ENCODE data around the gene ERCC4. TPM values are rescaled to one million over a fixed set of nuclear protein-coding genes. Genes with fewer than 3 reads are reported as not detected.

The ERCC4 gene
- total and polyA plus RNA-seq, 2 experiments from 2014 or later: 7.5 to 20.1 TPM

DNA sequence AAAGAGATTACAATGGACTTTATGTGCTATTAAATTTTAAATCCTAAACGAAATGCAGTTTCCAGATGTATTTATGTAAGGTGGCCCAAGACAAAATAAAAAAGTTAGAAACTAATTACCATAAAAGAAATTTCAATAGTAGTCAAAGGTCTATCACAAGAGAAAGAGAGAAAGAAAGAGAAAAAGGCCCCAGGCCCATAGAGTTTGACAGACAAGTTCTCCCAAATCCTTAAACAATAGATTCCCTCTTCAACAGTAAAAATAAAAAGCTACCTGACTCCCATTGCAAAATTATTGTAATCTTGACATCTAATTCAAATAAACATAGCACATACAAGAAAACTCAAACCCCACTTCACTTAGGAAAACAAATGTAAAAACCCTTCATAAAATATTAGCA, 8.6 kb upstream of the ERCC4 start:
- Histone ChIP-seq H3F3A (ENCODE audit: insufficient read depth) (0 out of 2 replicates have a peak, but pooled peaks cover 7% of the 10 kb centered on the region), H3K4me1 (ENCODE audit: insufficient read depth) (peaks cover 7% of the 10 kb centered on the region), H3K27me3 (replicated peaks; ENCODE audit: insufficient read depth) (peaks cover 6% of the 10 kb centered on the region; the same call in 1 of the 2 replicates), H3K27ac (no peak overlapping the region), H3K4me2 (ENCODE audit: unreplicated experiment) (no peak overlapping the region), H3K79me2 (ENCODE audit: insufficient read depth) (no peaks in the 10 kb centered on the region), H3K4me3 (no peak overlapping the region), H3K9ac (no peak overlapping the region), H3K9me2 (ENCODE audit: insufficient read depth) (no peaks in the 10 kb centered on the region), H2AFZ (no peak overlapping the region), H3K36me3 (ENCODE audit: low read depth) (no peaks in the 10 kb centered on the region), H4K20me1 (ENCODE audit: insufficient read depth) (no peaks in the 10 kb centered on the region), H3K9me3 (ENCODE audit: low read depth) (no peaks in the 10 kb centered on the region)
- 23 to 29% methylated on average over 1 of the region's 1 CpG for WGBS, 2 experiments (ENCODE audit: low coverage in 1 of 2, low lambda C conversion rate in 2 of 2, missing lambda C conversion rate in 2 of 2)
- in situ Hi-C loops (cut with MboI): no loop called here
- no peak for DNase-seq
- TF ChIP-seq EZH2phosphoT487 (IDR thresholded peaks at IDR 0.05; ENCODE audit: insufficient read depth, low read depth) (no peak), EZH2 (IDR thresholded peaks at IDR 0.05; ENCODE audit: insufficient read depth, poor library complexity, severe bottlenecking) (no peak)

DNA sequence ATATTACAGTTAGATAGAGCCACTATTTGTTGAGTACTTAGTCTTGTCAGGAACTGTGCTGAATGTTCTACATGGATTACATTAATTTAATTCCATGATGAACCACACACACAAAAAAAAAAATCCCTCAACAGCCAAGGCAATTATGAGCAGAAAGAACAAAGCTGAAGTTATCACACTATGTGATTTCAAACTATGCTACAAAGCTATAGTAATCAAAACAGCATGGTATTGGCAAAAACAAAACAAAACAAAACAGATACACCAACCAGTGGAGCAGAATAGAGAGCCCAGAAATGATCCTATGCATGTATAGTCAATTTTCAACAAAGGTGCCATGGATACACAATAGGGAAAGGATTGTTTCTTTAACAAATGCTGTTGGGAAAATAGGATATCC, 8.1 kb upstream of the ERCC4 start:
- in situ Hi-C loops (cut with MboI): no loop called here
- H4K20me1 ChIP-seq (ENCODE audit: insufficient read depth): no peaks in the 10 kb centered on the region
- no peaks in the 10 kb centered on the region for H3K9me2 ChIP-seq (ENCODE audit: insufficient read depth)
- no peaks in the 10 kb centered on the region for H3K9me3 ChIP-seq (ENCODE audit: low read depth)
- H3K4me1 ChIP-seq (ENCODE audit: insufficient read depth): peaks cover 7% of the 10 kb centered on the region
- H2AFZ ChIP-seq: no peak overlapping the region
- TF ChIP-seq EZH2phosphoT487 (IDR thresholded peaks at IDR 0.05; ENCODE audit: insufficient read depth, low read depth): no peak
- peaks cover 6% of the 10 kb centered on the region; the same call in 1 of the 2 replicates for H3K27me3 ChIP-seq (replicated peaks; ENCODE audit: insufficient read depth)
- H3K79me2 ChIP-seq (ENCODE audit: insufficient read depth): no peaks in the 10 kb centered on the region
- DNase-seq: no peak
- H3K9ac ChIP-seq: no peak overlapping the region
- H3K36me3 ChIP-seq (ENCODE audit: low read depth): no peaks in the 10 kb centered on the region
- no peak overlapping the region for H3K4me2 ChIP-seq (ENCODE audit: unreplicated experiment)
- H3F3A ChIP-seq (ENCODE audit: insufficient read depth): 0 out of 2 replicates have a peak, but pooled peaks cover 7% of the 10 kb centered on the region
- no peak overlapping the region for H3K27ac ChIP-seq
- no peak overlapping the region for H3K4me3 ChIP-seq

DNA sequence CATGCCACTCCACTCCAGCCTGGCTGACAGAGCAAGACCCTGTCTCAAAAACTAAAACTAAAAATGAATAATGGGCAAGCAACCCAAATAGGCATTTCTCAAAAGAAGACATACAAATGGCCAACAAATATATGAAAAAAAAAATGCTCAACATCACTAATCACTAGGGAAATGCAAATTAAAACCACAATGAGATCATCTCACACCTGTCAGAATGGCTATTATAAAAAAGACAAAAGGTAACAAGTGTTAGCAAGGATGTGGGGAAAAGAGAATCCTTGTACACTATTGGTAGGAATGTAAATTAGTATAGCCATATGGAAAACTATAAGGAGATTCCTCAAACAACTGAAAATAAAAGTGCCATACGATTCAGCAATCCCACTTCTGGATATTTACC, 7.1 kb upstream of the ERCC4 start:
- peaks cover 7% of the 10 kb centered on the region for H3K4me1 ChIP-seq (ENCODE audit: insufficient read depth)

DNA sequence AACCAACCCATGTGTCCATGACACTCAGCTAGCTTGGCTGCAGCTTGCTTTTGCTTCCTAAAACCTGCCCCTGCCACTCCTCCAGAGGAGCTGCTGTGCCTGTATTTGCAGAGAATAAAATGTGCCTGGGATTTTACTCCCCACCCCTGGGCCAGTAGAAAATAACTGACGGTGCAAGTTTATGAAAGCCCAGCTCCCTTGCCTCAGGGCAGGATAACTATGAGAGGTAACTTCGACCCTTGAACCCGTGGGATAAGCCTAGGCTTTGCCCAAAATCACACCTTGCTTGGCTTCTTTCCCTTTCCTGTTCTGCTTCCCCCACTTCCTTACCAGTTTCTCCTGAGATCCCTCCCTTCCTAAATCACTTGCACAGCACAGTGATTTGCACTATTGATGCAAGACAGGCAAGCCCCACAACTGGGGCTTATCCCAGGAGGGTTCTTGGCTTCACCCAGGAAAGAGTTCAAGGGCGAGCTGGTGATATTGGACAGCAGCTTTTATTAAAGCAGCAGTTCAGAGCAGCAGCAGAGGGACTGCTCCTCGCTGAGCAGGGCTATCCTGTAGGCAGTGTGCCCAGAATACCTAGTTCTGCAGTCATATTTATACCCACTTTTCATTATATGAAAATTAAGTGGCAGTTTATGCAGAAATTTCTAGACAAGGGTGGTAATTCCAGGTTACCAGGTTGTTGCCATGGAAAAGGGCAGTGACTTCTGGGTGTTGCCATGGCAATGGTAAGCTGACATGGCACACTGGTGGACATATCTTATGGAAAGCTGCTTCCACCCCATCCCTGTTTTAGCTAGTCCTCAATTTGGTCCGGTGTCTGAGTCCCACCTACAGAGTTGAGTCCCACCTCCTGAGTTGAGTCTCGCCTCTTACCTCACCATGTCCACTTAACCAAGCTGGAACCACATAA, 6.3 kb upstream of the ERCC4 start:
- H3K27ac ChIP-seq: no peak overlapping the region
- H3K36me3 ChIP-seq (ENCODE audit: low read depth): no peaks in the 10 kb centered on the region
- no peak overlapping the region for H3K4me3 ChIP-seq
- peaks cover 7% of the 10 kb centered on the region for H3K4me1 ChIP-seq (ENCODE audit: insufficient read depth)
- DNase-seq: no peak
- no peak overlapping the region for H3K4me2 ChIP-seq (ENCODE audit: unreplicated experiment)
- 30 to 32% methylated on average over 7 of the region's 7 CpGs for WGBS, 2 experiments (ENCODE audit: low coverage in 1 of 2, low lambda C conversion rate in 2 of 2, missing lambda C conversion rate in 2 of 2)
- H4K20me1 ChIP-seq (ENCODE audit: insufficient read depth): no peaks in the 10 kb centered on the region
- H3K9ac ChIP-seq: no peak overlapping the region
- H2AFZ ChIP-seq: no peak overlapping the region
- H3K9me3 ChIP-seq (ENCODE audit: low read depth): no peaks in the 10 kb centered on the region
- 0 out of 2 replicates have a peak, but pooled peaks cover 7% of the 10 kb centered on the region for H3F3A ChIP-seq (ENCODE audit: insufficient read depth)
- peaks cover 6% of the 10 kb centered on the region; the same call in 1 of the 2 replicates for H3K27me3 ChIP-seq (replicated peaks; ENCODE audit: insufficient read depth)
- H3K9me2 ChIP-seq (ENCODE audit: insufficient read depth): no peaks in the 10 kb centered on the region
- in situ Hi-C loops (cut with MboI): no loop called here
- no peak for TF ChIP-seq EZH2 (IDR thresholded peaks at IDR 0.05; ENCODE audit: insufficient read depth, poor library complexity, severe bottlenecking)
- no peak for TF ChIP-seq EZH2phosphoT487 (IDR thresholded peaks at IDR 0.05; ENCODE audit: insufficient read depth, low read depth)
- H3K79me2 ChIP-seq (ENCODE audit: insufficient read depth): no peaks in the 10 kb centered on the region

More for the DNA sequence above, 7.1 kb upstream of the ERCC4 start:
- no peak overlapping the region for H3K27ac ChIP-seq
- in situ Hi-C loops (cut with MboI): no loop called here
- H3K27me3 ChIP-seq (replicated peaks; ENCODE audit: insufficient read depth): peaks cover 6% of the 10 kb centered on the region; the same call in 1 of the 2 replicates
- H3K9me2 ChIP-seq (ENCODE audit: insufficient read depth): no peaks in the 10 kb centered on the region
- H3F3A ChIP-seq (ENCODE audit: insufficient read depth): 0 out of 2 replicates have a peak, but pooled peaks cover 7% of the 10 kb centered on the region
- H3K9me3 ChIP-seq (ENCODE audit: low read depth): no peaks in the 10 kb centered on the region
- TF ChIP-seq EZH2phosphoT487 (IDR thresholded peaks at IDR 0.05; ENCODE audit: insufficient read depth, low read depth): no peak
- TF ChIP-seq EZH2 (IDR thresholded peaks at IDR 0.05; ENCODE audit: insufficient read depth, poor library complexity, severe bottlenecking): no peak
- 20 to 35% methylated on average over 1 of the region's 1 CpG for WGBS, 2 experiments (ENCODE audit: low coverage in 1 of 2, low lambda C conversion rate in 2 of 2, missing lambda C conversion rate in 2 of 2)
- H3K4me2 ChIP-seq (ENCODE audit: unreplicated experiment): no peak overlapping the region
- H3K9ac ChIP-seq: no peak overlapping the region
- no peaks in the 10 kb centered on the region for H4K20me1 ChIP-seq (ENCODE audit: insufficient read depth)
- DNase-seq: no peak
- no peak overlapping the region for H2AFZ ChIP-seq
- no peaks in the 10 kb centered on the region for H3K36me3 ChIP-seq (ENCODE audit: low read depth)
- H3K4me3 ChIP-seq: no peak overlapping the region
- H3K79me2 ChIP-seq (ENCODE audit: insufficient read depth): no peaks in the 10 kb centered on the region
